ENCODE results near the gene FADS2. TPM values are rescaled to one million over a fixed set of nuclear protein-coding genes. Genes with fewer than 3 reads are reported as not detected.

FADS2 gene
- total RNA-seq, 1 experiment from 2014 or later: 19.2 TPM

Small RNA genes lying within 50 kb of the gene (microRNA-seq; reads per million reads assigned to microRNA genes)
- not detected for gene MIR6746

Other genes starting within 250 kb of the FADS2 start
- 4.4 and 6.3 TPM in 2 replicates for gene SYT7, start 247.2 kb upstream of the FADS2 start, total RNA-seq (2022)
- 7.5 and 9.0 TPM in 2 replicates for gene DAGLA, start 147.9 kb upstream of the FADS2 start, total RNA-seq (2022)
- 91.4 and 139 TPM in 2 replicates for gene MYRF, start 75.7 kb upstream of the FADS2 start, total RNA-seq (2022)
- gene TMEM258, start 35.7 kb upstream of the FADS2 start, total RNA-seq (2022): 140 and 146 TPM in 2 replicates
- gene FEN1, start 35.4 kb upstream of the FADS2 start, total RNA-seq (2022): 72.4 TPM in 2 replicates
- gene FADS1, start 11.3 kb upstream of the FADS2 start, total RNA-seq (2022): 55.6 and 74.1 TPM in 2 replicates
- 19.7 and 20.5 TPM in 2 replicates for gene FADS3, start 63.2 kb downstream of the FADS2 start, total RNA-seq (2022)
- 0.76 and 2.4 TPM in 2 replicates for gene RAB3IL1, start 89.3 kb downstream of the FADS2 start, total RNA-seq (2022)
- 0.78 and 1.1 TPM in 2 replicates for gene BEST1, start 122.1 kb downstream of the FADS2 start, total RNA-seq (2022)
- gene FTH1, start 139.3 kb downstream of the FADS2 start, total RNA-seq (2022): 1,555 and 1,627 TPM in 2 replicates

Data from Calu3 (cell line).